ENCODE results near the gene ZC3H7A.
A peak's percentile ranks its signal among the peaks of the same experiment; 100 is the strongest.

ZC3H7A gene

DNA sequence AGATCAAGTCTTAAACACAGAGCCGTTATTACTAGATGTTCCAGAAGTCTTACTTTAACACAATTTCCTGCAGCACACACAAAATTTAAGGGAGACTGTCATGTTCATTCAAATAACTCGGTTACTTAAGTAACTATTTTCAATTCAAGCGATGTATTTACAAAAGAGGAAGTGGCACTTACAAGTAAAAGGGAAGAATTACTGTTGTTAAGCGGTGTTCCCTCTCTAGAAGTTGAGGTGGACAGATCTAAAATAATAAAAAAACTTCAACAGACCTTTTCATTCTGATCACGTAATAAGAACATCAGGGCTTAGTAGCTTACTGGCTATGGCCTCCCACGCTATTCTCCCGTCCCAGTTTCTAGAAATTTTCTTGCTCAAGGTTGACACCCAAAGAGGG lies 28.2 kb downstream of the ZC3H7A start:
- DNase-seq: no peak

DNA sequence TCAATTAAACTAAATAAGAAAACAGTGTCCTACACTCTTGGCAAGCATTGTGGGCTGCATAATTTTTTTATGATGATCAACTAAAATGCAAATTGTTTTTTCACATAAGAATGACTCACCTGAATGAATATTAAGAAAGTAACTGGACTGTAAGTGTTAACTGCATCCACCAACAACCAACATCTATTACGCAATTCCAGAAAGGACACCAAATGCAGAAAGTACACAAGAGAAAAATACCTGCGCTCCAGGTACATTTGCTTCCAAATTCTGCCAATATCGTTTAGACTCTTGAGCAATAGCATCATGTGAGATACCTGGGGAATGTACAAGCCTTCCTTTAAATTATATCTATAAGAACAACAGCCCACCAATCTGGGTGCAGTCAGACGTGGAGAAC lies 34.6 kb downstream of the ZC3H7A start:
- DNase-seq: no peak

DNA sequence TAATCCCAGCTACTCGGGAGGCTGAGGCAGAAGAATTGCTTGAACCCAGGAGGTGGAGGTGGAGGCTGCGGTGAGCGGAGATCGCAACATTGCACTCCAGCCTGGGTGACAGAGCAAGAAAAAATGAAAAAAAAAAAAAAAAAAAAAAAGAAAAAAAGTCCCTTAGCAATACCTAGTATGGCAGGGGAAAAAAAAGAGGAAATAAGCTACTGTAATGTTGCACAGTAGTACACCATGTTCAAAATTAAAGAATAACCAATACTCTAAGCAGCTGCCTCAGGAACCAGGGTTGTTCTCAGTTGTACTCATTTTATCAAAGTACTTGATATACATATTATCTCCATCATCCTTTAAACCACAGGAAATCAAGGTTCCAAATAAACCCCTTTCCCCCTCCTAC lies 37.1 kb downstream of the ZC3H7A start:
- DNase-seq: no peak

DNA sequence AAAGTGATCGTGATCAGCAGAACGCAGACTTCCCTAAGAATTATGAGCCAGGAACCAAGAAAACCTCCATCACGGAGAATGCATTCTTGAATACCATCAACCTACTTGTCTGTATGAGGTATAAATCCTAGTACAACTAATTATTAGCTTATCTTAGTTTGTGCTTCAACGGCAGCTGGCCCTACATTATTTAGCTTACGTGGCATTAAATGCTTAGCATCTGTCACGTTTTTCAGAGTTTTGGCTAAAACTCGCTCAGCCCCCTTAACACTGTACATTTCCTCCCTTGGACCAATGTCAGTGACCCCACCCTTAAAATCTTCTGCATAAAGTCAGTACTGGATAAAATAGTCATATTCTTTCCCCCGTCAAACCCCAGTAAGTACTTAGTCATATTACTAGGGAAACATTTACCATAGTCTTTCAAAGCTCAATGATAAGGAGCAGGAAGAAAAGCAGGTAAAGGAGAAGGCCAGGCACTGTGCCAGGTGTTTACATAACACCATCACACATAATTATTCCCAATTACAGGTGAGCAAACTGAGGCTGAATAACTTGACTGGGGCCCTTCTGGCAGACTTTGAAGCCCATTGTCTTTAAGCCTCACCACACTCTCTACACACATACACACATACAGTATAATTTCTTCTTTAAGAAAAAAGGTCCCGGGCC lies 37.8 kb downstream of the ZC3H7A start:
- no peak for DNase-seq

GRCh38 chr16:11757671-11758545 lies 39.1 kb downstream of the ZC3H7A start:
- DNase-seq: no peak

DNA sequence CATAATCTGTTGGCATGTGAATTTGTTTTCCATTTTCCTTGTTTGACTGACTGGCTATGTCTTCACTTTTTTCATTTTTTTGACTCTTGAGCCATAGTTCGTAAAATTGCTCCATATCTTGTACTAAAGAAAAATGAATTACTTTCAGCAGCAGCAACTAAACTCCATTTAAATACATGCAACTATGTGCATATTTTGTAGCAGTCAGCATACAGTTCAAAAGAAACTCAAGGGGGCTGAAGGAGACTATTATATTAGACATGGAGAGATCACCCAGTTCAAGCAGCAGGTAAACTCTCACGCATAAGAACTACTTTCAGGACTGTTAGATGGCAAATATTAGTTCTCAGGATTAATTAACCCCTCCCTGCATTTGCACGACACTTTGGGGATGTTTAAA lies 40.8 kb downstream of the ZC3H7A start:
- DNase-seq: no peak

DNA sequence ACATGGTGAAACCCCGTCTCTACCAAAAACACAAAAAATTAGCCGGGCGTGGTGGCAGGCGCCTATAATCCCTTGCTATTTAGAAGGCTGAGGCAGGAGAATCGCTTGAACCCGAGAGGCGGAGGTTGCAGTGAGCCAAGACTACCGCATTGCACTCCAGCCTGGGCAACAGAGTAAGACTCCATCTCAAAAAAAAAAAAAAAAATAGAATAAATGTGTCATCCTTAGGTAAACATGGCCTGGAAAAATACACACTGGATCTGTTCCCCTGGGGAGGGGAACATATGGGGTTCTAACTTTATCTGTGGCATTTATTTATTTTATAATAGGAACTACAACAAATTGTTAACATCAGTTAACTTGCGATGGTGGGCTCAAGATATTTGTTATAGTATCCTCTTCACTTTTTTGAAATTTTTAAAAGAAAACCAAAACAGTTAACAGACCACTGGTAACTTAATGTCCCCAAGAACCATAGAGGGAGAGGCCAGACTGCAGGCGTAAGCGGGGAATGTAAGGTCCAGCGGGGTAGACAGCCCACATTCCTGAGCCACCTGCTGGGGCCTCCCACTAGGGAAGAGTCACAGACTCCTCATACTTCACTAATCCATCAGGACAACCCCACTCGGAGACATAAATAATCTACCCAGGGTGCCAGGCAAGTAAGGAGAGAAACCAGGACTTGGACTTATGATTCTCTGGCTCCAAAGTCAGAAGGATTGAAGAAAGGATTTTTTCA lies 41.9 kb downstream of the ZC3H7A start:
- no peak for DNase-seq

DNA sequence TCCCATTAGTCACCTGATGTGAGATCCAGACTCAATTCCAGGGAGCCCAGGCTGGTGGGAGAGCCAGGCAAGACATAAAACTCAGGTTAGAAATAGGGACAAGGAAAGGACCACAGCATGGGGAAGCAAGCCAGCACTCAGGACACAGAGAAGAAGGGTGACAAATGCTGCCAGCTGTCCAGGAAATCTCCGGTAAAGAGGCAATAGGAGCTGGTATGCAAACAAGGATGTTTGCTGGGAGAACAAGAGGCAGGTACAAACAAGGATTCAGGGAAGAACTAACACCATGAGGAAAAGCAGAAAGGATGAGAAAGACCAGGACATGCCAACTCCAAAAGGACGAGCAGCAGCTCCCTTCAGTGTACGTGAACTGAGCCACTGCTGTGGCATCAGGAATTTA lies 44.2 kb downstream of the ZC3H7A start:
- no peak for DNase-seq

DNA sequence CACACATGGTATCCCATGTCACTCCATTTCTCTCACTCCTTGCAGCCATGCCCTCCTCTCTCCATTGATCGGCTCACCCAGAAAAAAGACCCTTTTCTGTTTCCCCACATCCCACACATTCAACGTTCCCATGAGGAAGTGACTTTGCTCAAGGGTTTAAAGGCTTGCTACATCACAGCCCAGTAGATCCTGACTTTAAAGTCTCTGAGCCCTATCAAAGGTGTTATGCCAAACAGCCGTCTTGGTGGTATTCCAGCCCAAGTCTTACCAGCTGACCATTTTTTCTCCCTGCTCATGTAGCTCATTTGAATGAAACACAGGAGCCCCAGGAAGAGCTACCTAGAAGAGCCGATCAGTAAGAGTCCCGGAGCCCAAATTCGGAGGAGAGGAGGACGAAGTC lies 47.0 kb downstream of the ZC3H7A start:
- no peak for DNase-seq

GRCh38 chr16:11748404-11749254 lies 48.4 kb downstream of the ZC3H7A start:
- DNase-seq: no peak

GRCh38 chr16:11747949-11748403 lies 49.1 kb downstream of the ZC3H7A start:
- no peak for DNase-seq

- DNase-seq: no peak
Measured at GRCh38 chr16:11744075-11744470, 53.0 kb downstream of the ZC3H7A start.

DNA sequence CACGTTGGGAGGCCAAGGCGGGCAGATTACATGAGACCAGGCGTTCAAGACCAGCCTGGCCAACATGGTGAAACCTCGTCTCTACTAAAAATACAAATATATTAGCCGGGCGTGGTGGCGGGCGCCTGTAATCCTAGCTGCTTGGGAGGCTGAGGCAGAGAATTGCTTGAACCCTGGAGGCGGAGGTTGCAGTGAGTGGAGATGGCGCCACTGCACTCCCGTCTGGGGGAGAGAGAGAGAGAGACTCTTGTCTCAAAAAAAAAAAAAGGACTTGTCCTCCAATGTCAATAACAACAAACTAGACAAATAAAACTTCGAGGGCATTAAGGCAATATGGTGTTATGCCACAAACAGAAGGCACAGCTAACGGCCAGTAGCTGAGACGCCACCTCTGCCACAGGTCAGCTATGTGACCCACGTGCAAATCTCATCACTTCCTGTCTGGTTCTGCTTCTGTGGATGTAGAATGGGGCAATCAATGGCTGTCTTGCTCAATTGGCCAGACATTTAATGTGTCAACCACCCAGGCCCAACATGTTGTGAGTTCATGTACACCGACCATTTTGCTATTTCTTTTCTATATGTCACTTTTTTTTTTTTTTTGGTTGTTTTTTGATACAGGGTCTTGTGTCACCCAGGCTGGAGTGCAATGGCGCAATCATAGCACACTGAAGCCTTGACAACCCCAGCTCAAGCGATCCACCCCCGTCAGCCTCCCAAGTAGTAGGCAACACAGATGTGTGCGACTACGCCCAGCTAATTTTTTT lies 53.6 kb downstream of the ZC3H7A start:
- no peak for DNase-seq

- peak; percentile 98 for DNase-seq
Measured at GRCh38 chr16:11742536-11743307, 54.3 kb downstream of the ZC3H7A start, which contains the start of gene TXNDC11. Gene TXNDC11 (minus strand): TSS chr16:11742857. CDS start chr16:11742730, 127 bp downstream.

- DNase-seq: no peak
Measured at GRCh38 chr16:11742093-11742535, 54.9 kb downstream of the ZC3H7A start.

- no peak for DNase-seq
Measured at GRCh38 chr16:11740567-11740966, 56.5 kb downstream of the ZC3H7A start.

GRCh38 chr16:11738742-11739544 lies 58.1 kb downstream of the ZC3H7A start:
- no peak for DNase-seq

- no peak for DNase-seq
Measured at GRCh38 chr16:11737713-11738112, 59.3 kb downstream of the ZC3H7A start.

- no peak for DNase-seq
Measured at GRCh38 chr16:11736903-11737302, 60.2 kb downstream of the ZC3H7A start.

DNA sequence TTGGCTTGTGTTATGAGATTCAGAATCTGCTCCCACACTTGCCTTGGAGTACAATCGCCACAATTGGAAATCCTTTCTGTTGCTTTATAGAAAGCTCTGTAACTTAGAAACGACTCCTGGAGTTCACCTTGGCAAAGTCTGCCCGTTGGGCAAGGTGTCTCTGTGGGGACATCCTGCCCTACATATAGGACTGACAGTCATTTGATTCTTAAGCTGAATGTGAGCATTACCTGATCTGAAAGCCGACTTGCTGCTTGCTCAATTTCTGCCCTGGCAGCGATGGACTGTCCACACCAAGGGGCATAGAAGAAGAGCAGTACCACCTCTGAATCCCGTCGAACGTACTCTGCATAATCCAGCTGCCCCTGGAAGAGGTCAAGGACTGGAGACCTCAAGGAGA lies 61.3 kb downstream of the ZC3H7A start:
- DNase-seq: no peak

Data from GDM1 (cell line).